Activated T-cell treated with anti-CD3 and anti-CD28 coated beads, Interleukin-2, amount 50 U/mL, for 72 hours (primary cell): ENCODE results near the gene ZNF37A. TPM values are rescaled to one million over a fixed set of nuclear protein-coding genes. Genes with fewer than 3 reads are reported as not detected.

Experiments used
- ATAC-seq, 2 donors: fragments of 150-1000 bp; cut with Tn5 transposase; replicated peaks in 1 of 2; 2 replicates each; pipeline ENCODE4 v1.10.0; 2021; ENCODE audit warnings: moderate library complexity in 2 of 2, mild to moderate bottlenecking in 1 of 2
- DNase-seq, 2 donors: peaks; one replicate each; pipeline ENCODE4 v3.0.0; 2021 to 2022; ENCODE audit warnings: mixed read lengths in 1 of 2
- H3K27ac Mint-ChIP-seq: one replicate; pipeline ENCODE4 v1.8.0; 2022; ENCODE audit warnings: mild to moderate bottlenecking, moderate library complexity, mixed read lengths
- H3K27me3 Mint-ChIP-seq: one replicate; pipeline ENCODE4 v1.8.0; 2022; ENCODE audit warnings: low read depth, mixed read lengths
- H3K36me3 Mint-ChIP-seq, 2 donors: one replicate each; pipeline ENCODE4 v1.8.0; 2022; ENCODE audit warnings: mixed read lengths in 2 of 2, mild to moderate bottlenecking in 1 of 2; ENCODE audit not compliant: insufficient read depth in 2 of 2
- H3K4me1 Mint-ChIP-seq: one replicate; pipeline ENCODE4 v1.8.0; 2022; ENCODE audit warnings: low read depth, mixed read lengths
- H3K4me3 Mint-ChIP-seq, 2 donors: one replicate each; pipeline ENCODE4 v1.8.0; 2022; ENCODE audit warnings: mild to moderate bottlenecking in 2 of 2, mixed read lengths in 2 of 2, moderate library complexity in 2 of 2
- H3K9me3 Mint-ChIP-seq, 2 donors: one replicate each; pipeline ENCODE4 v1.8.0; 2022; ENCODE audit warnings: mixed read lengths in 2 of 2
- total RNA-seq, 2 donors: library from RNA; stranded (reverse); gene quantifications; one replicate each; pipeline ENCODE4 v1.2.3, GENCODE V29; 2022

Gene ZNF37A
- total RNA-seq, 2 donors from 2014 or later: 23.7 to 25.3 TPM

GRCh38 chr10:38159004-38159403, 64.9 kb downstream of the ZNF37A start:
- no peak for ATAC-seq
- no peaks in the 10 kb centered on the region for H3K27me3 Mint-ChIP-seq
- no peaks in the 10 kb centered on the region for H3K4me1 Mint-ChIP-seq
- H3K4me3 Mint-ChIP-seq: no peak overlapping the region
- H3K9me3 Mint-ChIP-seq: peaks cover 9 to 11% of the 10 kb centered on the region in 2 donors
- no peak for DNase-seq
- peaks cover 5 to 6% of the 10 kb centered on the region in 2 donors for H3K36me3 Mint-ChIP-seq
- no peak overlapping the region for H3K27ac Mint-ChIP-seq

DNA sequence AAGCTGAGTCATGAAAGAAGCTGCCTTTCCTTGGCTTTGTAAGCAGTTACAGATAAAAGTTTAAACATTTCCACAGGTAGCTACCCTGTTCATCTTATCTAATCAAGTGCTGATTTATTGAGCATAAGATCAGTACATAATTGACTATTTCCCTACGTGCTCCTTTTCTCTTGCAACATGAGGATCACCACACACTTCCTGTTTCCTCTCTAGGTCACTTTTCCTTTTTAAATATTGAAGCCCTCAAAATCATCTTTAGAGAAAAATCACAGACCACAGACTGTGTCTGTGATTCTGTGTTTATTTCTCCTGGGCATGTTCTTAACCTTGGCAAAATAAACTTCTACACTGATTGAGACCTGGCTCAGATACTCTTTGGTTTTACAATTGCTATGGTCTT, 69.5 kb downstream of the ZNF37A start:
- no peak for ATAC-seq
- H3K9me3 Mint-ChIP-seq: peaks cover 9 to 11% of the 10 kb centered on the region in 2 donors
- H3K27me3 Mint-ChIP-seq: no peaks in the 10 kb centered on the region
- no peaks in the 10 kb centered on the region for H3K4me1 Mint-ChIP-seq
- peaks cover 5 to 6% of the 10 kb centered on the region in 2 donors for H3K36me3 Mint-ChIP-seq
- DNase-seq: no peak
- H3K27ac Mint-ChIP-seq: no peak overlapping the region
- no peak overlapping the region for H3K4me3 Mint-ChIP-seq

- DNase-seq (no peak), ATAC-seq (no peak)
- H3K36me3 Mint-ChIP-seq: peaks cover 0 to 2% of the 10 kb centered on the region in 2 donors
- no peak overlapping the region for H3K4me3 Mint-ChIP-seq
- peaks cover 5 to 8% of the 10 kb centered on the region in 2 donors for H3K9me3 Mint-ChIP-seq
- H3K27ac Mint-ChIP-seq: no peak overlapping the region
- no peaks in the 10 kb centered on the region for H3K4me1 Mint-ChIP-seq
- H3K27me3 Mint-ChIP-seq: no peaks in the 10 kb centered on the region
These were observed 80.2 kb downstream of the ZNF37A start for GRCh38 chr10:38174336-38174735.

DNA sequence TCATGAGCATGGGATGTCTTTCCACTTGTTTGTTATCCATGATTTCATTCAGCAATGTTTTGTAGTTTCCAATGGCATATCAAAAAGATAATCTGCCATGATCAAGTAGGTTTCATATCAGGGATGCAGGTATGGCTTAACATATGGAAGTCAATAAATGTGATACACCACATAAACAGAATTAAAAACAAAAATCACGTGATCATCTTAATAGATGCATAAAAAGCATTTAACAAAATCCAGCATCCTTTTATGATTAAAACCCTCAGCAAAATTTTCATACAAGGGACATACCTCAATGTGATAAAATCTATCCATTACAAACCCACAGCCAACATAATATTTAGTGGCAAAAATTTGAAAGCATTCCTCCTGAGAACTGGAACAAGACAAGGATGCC, 90.3 kb downstream of the ZNF37A start:
- Mint-ChIP-seq H3K27me3 (no peaks in the 10 kb centered on the region), H3K36me3 (peaks cover 2 to 7% of the 10 kb centered on the region in 2 donors), H3K4me1 (no peaks in the 10 kb centered on the region), H3K27ac (no peak overlapping the region), H3K9me3 (peaks cover 9 to 17% of the 10 kb centered on the region in 2 donors), H3K4me3 (no peak overlapping the region)
- DNase-seq (no peak), ATAC-seq (no peak)

Other genes with a start within 250 kb of the ZNF37A start
- gene ZNF248, start 236.7 kb upstream of the ZNF37A start, total RNA-seq: 1 to 10 TPM; 9.8 to 9.9 TPM
- 1 to 10 TPM; 6.8 to 7.5 TPM for gene ZNF25, start 117.7 kb upstream of the ZNF37A start, total RNA-seq
- gene ZNF33A, start 83.7 kb upstream of the ZNF37A start, total RNA-seq: 10 to 100 TPM; 23.1 to 25.9 TPM